Measurements from ENCODE around the gene SNX25.

GRCh38 chr4:185278716-185279115, 69.3 kb downstream of the SNX25 start:
- TF ChIP-seq POLR2A (IDR thresholded peaks at IDR 0.05) (no peak), CTCF (IDR thresholded peaks at IDR 0.05) (no peak)
